K562 (cell line): ENCODE results near the gene PARP9. TPM values are rescaled to one million over a fixed set of nuclear protein-coding genes. Genes with fewer than 3 reads are reported as not detected.

ENCODE experiments used
- ATAC-seq: fragments of 200-7000 bp; cut with Tn5 transposase; 3 replicates; pipeline ENCODE4 v1.9.1; 2020; ENCODE audit warnings: moderate library complexity
- BruUV-seq: library from RNA; stranded (reverse); fragments of 400-500 nt; replicated peaks from 2 replicates; lab custom pipeline; 2021; lab: Mats Ljungman, UMichigan
- CTCF ChIA-PET: fragments of 300-600 bp; formaldehyde crosslinking; extraction: SDS; loops from one replicate; lab custom pipeline; 2021; ENCODE audit warnings: low intra/inter-chr PET ratio; lab: Yijun Ruan, JAX
- POLR2A ChIA-PET: fragments of 300-600, 350-650 bp; sonication (Branson Sonifier 250); formaldehyde crosslinking; extraction: SDS; loops from one replicate; lab custom pipeline; 2021; ENCODE audit warnings: antibody characterized with exemption, inconsistent platforms; lab: Yijun Ruan, JAX
- DNase-seq, 4 experiments: peaks; one replicate each; pipeline versions ENCODE4 v3.0.0 to v3.0.0-alpha.2; 2011 to 2018; ENCODE audit warnings: low spot score in 3 of 4, mixed read lengths in 3 of 4; ENCODE audit errors: extremely low read depth in 1 of 4
- FAIRE-seq: peaks from 2 replicates; lab custom pipeline; 2011; peaks lifted over from hg19 to GRCh38; lab: Jason Lieb, UNC
- H2AFZ ChIP-seq: 2 replicates; pipeline ENCODE4 v1.6.0; 2011; ENCODE audit warnings: low read depth, low read length, control low read depth, inconsistent platforms
- H3K27ac ChIP-seq: fragments of 200-600 bp; 3 replicates; pipeline ENCODE4 v1.8.0; 2011; ENCODE audit warnings: low read depth, mild to moderate bottlenecking, control low read depth, inconsistent platforms, low read length, moderate library complexity, mixed read lengths; ENCODE audit errors: extremely low read depth
- H3K27me3 ChIP-seq, 2 experiments: fragments of 300-600 bp in 1 of 2; 2 replicates in 1 of 2; 3 replicates in 1 of 2; pipeline versions ENCODE4 v1.6.0 to v1.8.0; 2011; ENCODE audit warnings: inconsistent platforms in 2 of 2, low read length in 2 of 2, mild to moderate bottlenecking in 1 of 2, mixed read lengths in 1 of 2, moderate library complexity in 1 of 2; ENCODE audit not compliant: control insufficient read depth in 2 of 2, insufficient read depth in 2 of 2
- H3K36me3 ChIP-seq: fragments of 300-600 bp; 3 replicates; pipeline ENCODE4 v1.8.0; 2011; ENCODE audit warnings: mild to moderate bottlenecking, low read length, inconsistent platforms; ENCODE audit not compliant: control insufficient read depth, insufficient read depth
- H3K4me1 ChIP-seq, 2 experiments: fragments of 200-600 bp in 1 of 2; replicated peaks in 1 of 2; 2 replicates in 1 of 2; 3 replicates in 1 of 2; pipeline versions ENCODE4 v1.5.1 to v1.8.0; 2011; ENCODE audit warnings: inconsistent platforms in 2 of 2, low read length in 2 of 2, mild to moderate bottlenecking in 1 of 2, mixed read lengths in 1 of 2, moderate library complexity in 1 of 2; ENCODE audit not compliant: control insufficient read depth in 2 of 2, insufficient read depth in 2 of 2
- H3K4me2 ChIP-seq: 2 replicates; pipeline ENCODE4 v1.6.1; 2011; ENCODE audit warnings: low read length, control low read depth, inconsistent platforms, mixed read lengths; ENCODE audit not compliant: insufficient read depth
- H3K4me3 ChIP-seq: fragments of 200-600 bp; sonication (generic), shearing (Covaris generic); 2 replicates; pipeline ENCODE4 v1.5.1; 2016; ENCODE audit warnings: control low read depth, inconsistent platforms
- H3K79me2 ChIP-seq: fragments of 200-600 bp; 3 replicates; pipeline ENCODE4 v1.8.0; 2011; ENCODE audit warnings: low read length, inconsistent platforms; ENCODE audit not compliant: control insufficient read depth, insufficient read depth
- H3K9ac ChIP-seq, 2 experiments: 2 replicates each; pipeline versions ENCODE4 v1.6.0 to v1.6.1; 2011; ENCODE audit warnings: low read depth in 2 of 2, low read length in 2 of 2, control low read depth in 1 of 2, inconsistent platforms in 1 of 2, mild to moderate bottlenecking in 1 of 2, mixed read lengths in 1 of 2; ENCODE audit not compliant: insufficient read depth in 1 of 2
- H3K9me1 ChIP-seq: one replicate; pipeline ENCODE4 v1.6.0; 2011; ENCODE audit warnings: inconsistent platforms, mild to moderate bottlenecking, low read length, moderate library complexity; ENCODE audit not compliant: control insufficient read depth, insufficient read depth
- H3K9me3 ChIP-seq: replicated peaks from 2 replicates; pipeline ENCODE4 v1.5.1; 2011; ENCODE audit warnings: low read depth, low read length, inconsistent platforms; ENCODE audit not compliant: control insufficient read depth, insufficient read depth
- H4K20me1 ChIP-seq: replicated peaks from 2 replicates; pipeline ENCODE4 v1.6.1; 2011; ENCODE audit warnings: low read length, inconsistent platforms, mixed read lengths; ENCODE audit not compliant: control insufficient read depth, insufficient read depth
- GABPB1 ChIP-seq: sonication (generic); formaldehyde crosslinking; IDR thresholded peaks from 2 replicates; pipeline ENCODE4 v1.8.0; 2022; ENCODE audit warnings: mild to moderate bottlenecking, missing genetic modification reagents
- HDGF ChIP-seq: fragments of 450-650 bp; IDR thresholded peaks from 2 replicates; pipeline ENCODE4 v1.6.1; 2016
- SNIP1 ChIP-seq: fragments of 450-650 bp; IDR thresholded peaks from 2 replicates; pipeline ENCODE4 v1.7.1; 2017; ENCODE audit warnings: low read depth, mild to moderate bottlenecking
- ZKSCAN3 ChIP-seq: fragments of 250-450 bp; sonication (Bioruptor Pico); IDR thresholded peaks from 2 replicates; pipeline ENCODE4 v1.4.0; 2020
- ZNF436 ChIP-seq: fragments of 250-450, 450-650 bp; sonication (Bioruptor Pico); formaldehyde crosslinking; IDR thresholded peaks from 2 replicates; pipeline ENCODE4 v1.7.0; 2020; ENCODE audit warnings: mild to moderate bottlenecking
- ZNF707 ChIP-seq: fragments of 250-450 bp; sonication (Bioruptor Pico); conservative IDR thresholded peaks from 2 replicates; pipeline ENCODE4 v1.8.0; 2022; ENCODE audit warnings: inconsistent platforms, mild to moderate bottlenecking, moderate library complexity
- WGBS: fragments of 100-300 bp; shearing (Covaris generic); methylation state at CpG from one replicate; pipeline ENCODE4 v1.1.6; 2016; ENCODE audit warnings: low coverage, mixed read lengths; ENCODE audit not compliant: insufficient coverage; ENCODE audit errors: missing lambda C conversion rate; 5-methylcytosine and 5-hydroxymethylcytosine counted together
- in situ Hi-C: fragments of 300-500 bp; cut with MboI; formaldehyde crosslinking; loops from 4 replicates; pipeline ENCODE4 v1.15.0; 2018; ENCODE audit warnings: inconsistent platforms, mixed read lengths
- intact Hi-C: fragments of 100-400 bp; cut with micrococcal nuclease; formaldehyde crosslinking; loops from 2 replicates; pipeline ENCODE4 v1.14.2; 2022
- polyA plus RNA-seq, 8 experiments: library from polyadenylated mRNA; depleted of rRNA in 4 of 8; stranded (reverse) in 5 of 8; unstranded in 3 of 8; fragments of >200 nt; fragmentation: Nextera tagmentation in 2 of 8; fragmentation: Illumina TruSeq in 1 of 8; extraction: Ambion mirVana in 2 of 8; extraction: Trizol in 1 of 8; gene quantifications; 2 replicates each; pipeline versions ENCODE4 v1.2.1 to v1.2.3, GENCODE V29; 2011 to 2014; ENCODE audit warnings: inconsistent platforms in 1 of 8, missing spikeins in 1 of 8
- total RNA-seq, 7 experiments: library from RNA; depleted of rRNA in 6 of 7; stranded (reverse); fragments of >200 nt in 6 of 7; fragmentation: Illumina TruSeq in 2 of 7; extraction: Trizol in 2 of 7; gene quantifications; 2 replicates each; pipeline versions ENCODE4 v1.2.1 to v1.2.3, GENCODE V29; 2011 to 2021; ENCODE audit warnings: low replicate concordance in 1 of 7
- TF ChIP-seq, protein P1 (sequence below), 2 experiments: fragments of 450-650 bp in 1 of 2; sonication (generic) in 1 of 2; formaldehyde crosslinking in 1 of 2; IDR thresholded peaks; 2 replicates each; pipeline versions ENCODE4 v1.7.1 to v1.9.0; 2016 to 2022; ENCODE audit warnings: inconsistent platforms in 1 of 2, mild to moderate bottlenecking in 1 of 2, missing genetic modification reagents in 1 of 2
- TF ChIP-seq, protein P2 (sequence below): sonication (generic); formaldehyde crosslinking; IDR thresholded peaks from 2 replicates; pipeline ENCODE4 v1.9.0; 2022; ENCODE audit warnings: mild to moderate bottlenecking, missing genetic modification reagents
- TF ChIP-seq, protein P3 (sequence below): fragments of 250-450 bp; sonication (Bioruptor Pico); IDR thresholded peaks from 2 replicates; pipeline ENCODE4 v1.4.0; 2020; ENCODE audit warnings: mild to moderate bottlenecking, moderate library complexity, borderline replicate concordance
- TF ChIP-seq, protein P4 (sequence below): IDR thresholded peaks from 2 replicates; pipeline ENCODE4 v1.6.1; 2011; ENCODE audit not compliant: insufficient read length; ENCODE audit errors: extremely low read depth

Gene PARP9
- total and polyA plus RNA-seq, 9 of the 15 experiments (the other 6 are each of a cell fraction or from before 2014, with no cell fraction given), result 2.1 to 4.8 (median 3.4) TPM

DNA sequence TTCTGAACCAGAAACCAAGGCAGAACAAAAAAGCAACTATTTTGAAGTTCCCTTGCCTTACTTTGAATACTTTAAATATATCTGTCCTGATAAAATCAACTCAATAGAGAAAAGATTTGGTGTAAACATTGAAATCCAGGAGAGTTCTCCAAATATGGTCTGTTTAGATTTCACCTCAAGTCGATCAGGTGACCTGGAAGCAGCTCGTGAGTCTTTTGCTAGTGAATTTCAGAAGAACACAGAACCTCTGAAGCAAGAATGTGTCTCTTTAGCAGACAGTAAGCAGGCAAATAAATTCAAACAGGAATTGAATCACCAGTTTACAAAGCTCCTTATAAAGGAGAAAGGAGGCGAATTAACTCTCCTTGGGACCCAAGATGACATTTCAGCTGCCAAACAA lies 4.7 kb upstream of the PARP9 start:
- no TSS peak for BruUV-seq
- no peak for FAIRE-seq
- H3K27me3 ChIP-seq, result no peaks in the 10 kb centered on the region
- CTCF ChIA-PET, result no interaction called here
- H2AFZ ChIP-seq, result no peak overlapping the region
- intact Hi-C loops (loop anchor here (10.0 kb wide), 3 partner anchors 114 to 456 kb away; partner anchors contain the start of gene SEMA5B), in situ Hi-C loops (no loop called here)
- no peaks in the 10 kb centered on the region for H4K20me1 ChIP-seq
- peaks cover 17% of the 10 kb centered on the region; the same call in 2 of the 3 replicates for H3K36me3 ChIP-seq
- H3K9ac ChIP-seq, result no peak overlapping the region
- POLR2A ChIA-PET, result interaction anchor here (1.5 kb wide), 1 partner anchor 22 kb away, joined by 3 read pairs; no protein-coding TSS in a partner anchor
- peaks cover 10% of the 10 kb centered on the region; the same call in 2 of the 3 replicates for H3K79me2 ChIP-seq
- WGBS, result 40% methylated on average over 3 of the region's 3 CpGs
- H3K9me1 ChIP-seq, result no peaks in the 10 kb centered on the region
- H3K27ac ChIP-seq, result no peak overlapping the region
- ATAC-seq, result no peak
- no peak for DNase-seq
- H3K4me1 ChIP-seq, result peaks cover 7 to 8% of the 10 kb centered on the region in 2 experiments; a peak in 3 of 5 replicates
- no peak overlapping the region for H3K4me3 ChIP-seq
- H3K4me2 ChIP-seq, result no peak overlapping the region
- no peaks in the 10 kb centered on the region for H3K9me3 ChIP-seq
- TF ChIP-seq GABPB1 (CRISPR knock-in tag), result no peak
- TF ChIP-seq ZNF707 (CRISPR knock-in tag), result no peak
- no peak for TF ChIP-seq ZKSCAN3 (CRISPR knock-in tag)
- TF ChIP-seq, protein P1, sequence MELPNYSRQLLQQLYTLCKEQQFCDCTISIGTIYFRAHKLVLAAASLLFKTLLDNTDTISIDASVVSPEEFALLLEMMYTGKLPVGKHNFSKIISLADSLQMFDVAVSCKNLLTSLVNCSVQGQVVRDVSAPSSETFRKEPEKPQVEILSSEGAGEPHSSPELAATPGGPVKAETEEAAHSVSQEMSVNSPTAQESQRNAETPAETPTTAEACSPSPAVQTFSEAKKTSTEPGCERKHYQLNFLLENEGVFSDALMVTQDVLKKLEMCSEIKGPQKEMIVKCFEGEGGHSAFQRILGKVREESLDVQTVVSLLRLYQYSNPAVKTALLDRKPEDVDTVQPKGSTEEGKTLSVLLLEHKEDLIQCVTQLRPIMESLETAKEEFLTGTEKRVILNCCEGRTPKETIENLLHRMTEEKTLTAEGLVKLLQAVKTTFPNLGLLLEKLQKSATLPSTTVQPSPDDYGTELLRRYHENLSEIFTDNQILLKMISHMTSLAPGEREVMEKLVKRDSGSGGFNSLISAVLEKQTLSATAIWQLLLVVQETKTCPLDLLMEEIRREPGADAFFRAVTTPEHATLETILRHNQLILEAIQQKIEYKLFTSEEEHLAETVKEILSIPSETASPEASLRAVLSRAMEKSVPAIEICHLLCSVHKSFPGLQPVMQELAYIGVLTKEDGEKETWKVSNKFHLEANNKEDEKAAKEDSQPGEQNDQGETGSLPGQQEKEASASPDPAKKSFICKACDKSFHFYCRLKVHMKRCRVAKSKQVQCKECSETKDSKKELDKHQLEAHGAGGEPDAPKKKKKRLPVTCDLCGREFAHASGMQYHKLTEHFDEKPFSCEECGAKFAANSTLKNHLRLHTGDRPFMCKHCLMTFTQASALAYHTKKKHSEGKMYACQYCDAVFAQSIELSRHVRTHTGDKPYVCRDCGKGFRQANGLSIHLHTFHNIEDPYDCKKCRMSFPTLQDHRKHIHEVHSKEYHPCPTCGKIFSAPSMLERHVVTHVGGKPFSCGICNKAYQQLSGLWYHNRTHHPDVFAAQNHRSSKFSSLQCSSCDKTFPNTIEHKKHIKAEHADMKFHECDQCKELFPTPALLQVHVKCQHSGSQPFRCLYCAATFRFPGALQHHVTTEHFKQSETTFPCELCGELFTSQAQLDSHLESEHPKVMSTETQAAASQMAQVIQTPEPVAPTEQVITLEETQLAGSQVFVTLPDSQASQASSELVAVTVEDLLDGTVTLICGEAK (IDR thresholded peaks at IDR 0.05), result no peak
- TF ChIP-seq, protein P1 (CRISPR knock-in tag; IDR thresholded peaks at IDR 0.05), result no peak
- no peak for TF ChIP-seq ZNF436 (CRISPR knock-in tag)
- TF ChIP-seq, protein P2, sequence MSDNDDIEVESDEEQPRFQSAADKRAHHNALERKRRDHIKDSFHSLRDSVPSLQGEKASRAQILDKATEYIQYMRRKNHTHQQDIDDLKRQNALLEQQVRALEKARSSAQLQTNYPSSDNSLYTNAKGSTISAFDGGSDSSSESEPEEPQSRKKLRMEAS (CRISPR knock-in tag), result no peak
- TF ChIP-seq SNIP1, result no peak
- TF ChIP-seq HDGF, result no peak
- TF ChIP-seq, protein P3, sequence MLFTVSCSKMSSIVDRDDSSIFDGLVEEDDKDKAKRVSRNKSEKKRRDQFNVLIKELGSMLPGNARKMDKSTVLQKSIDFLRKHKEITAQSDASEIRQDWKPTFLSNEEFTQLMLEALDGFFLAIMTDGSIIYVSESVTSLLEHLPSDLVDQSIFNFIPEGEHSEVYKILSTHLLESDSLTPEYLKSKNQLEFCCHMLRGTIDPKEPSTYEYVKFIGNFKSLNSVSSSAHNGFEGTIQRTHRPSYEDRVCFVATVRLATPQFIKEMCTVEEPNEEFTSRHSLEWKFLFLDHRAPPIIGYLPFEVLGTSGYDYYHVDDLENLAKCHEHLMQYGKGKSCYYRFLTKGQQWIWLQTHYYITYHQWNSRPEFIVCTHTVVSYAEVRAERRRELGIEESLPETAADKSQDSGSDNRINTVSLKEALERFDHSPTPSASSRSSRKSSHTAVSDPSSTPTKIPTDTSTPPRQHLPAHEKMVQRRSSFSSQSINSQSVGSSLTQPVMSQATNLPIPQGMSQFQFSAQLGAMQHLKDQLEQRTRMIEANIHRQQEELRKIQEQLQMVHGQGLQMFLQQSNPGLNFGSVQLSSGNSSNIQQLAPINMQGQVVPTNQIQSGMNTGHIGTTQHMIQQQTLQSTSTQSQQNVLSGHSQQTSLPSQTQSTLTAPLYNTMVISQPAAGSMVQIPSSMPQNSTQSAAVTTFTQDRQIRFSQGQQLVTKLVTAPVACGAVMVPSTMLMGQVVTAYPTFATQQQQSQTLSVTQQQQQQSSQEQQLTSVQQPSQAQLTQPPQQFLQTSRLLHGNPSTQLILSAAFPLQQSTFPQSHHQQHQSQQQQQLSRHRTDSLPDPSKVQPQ, result no peak
- TF ChIP-seq, protein P4, sequence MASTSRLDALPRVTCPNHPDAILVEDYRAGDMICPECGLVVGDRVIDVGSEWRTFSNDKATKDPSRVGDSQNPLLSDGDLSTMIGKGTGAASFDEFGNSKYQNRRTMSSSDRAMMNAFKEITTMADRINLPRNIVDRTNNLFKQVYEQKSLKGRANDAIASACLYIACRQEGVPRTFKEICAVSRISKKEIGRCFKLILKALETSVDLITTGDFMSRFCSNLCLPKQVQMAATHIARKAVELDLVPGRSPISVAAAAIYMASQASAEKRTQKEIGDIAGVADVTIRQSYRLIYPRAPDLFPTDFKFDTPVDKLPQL, result no peak
